Endothelial cell (in vitro differentiated cells): ENCODE results near the gene CPLANE1. TPM values are rescaled to one million over a fixed set of nuclear protein-coding genes. Genes with fewer than 3 reads are reported as not detected.

Experiments used
- DNase-seq: peaks from one replicate; pipeline ENCODE4 v3.0.0; 2021; ENCODE audit warnings: low spot score
- H3K27ac Mint-ChIP-seq: one replicate; pipeline ENCODE4 v1.8.0; 2021; ENCODE audit warnings: mixed read lengths, inconsistent platforms; ENCODE audit not compliant: unreplicated experiment
- H3K27me3 Mint-ChIP-seq: one replicate; pipeline ENCODE4 v1.8.0; 2021; ENCODE audit warnings: mild to moderate bottlenecking, moderate library complexity, mixed read lengths, inconsistent platforms; ENCODE audit not compliant: unreplicated experiment
- H3K36me3 Mint-ChIP-seq: one replicate; pipeline ENCODE4 v1.8.0; 2021; ENCODE audit warnings: mild to moderate bottlenecking, low read depth, mixed read lengths, inconsistent platforms; ENCODE audit not compliant: unreplicated experiment
- H3K4me1 Mint-ChIP-seq: one replicate; pipeline ENCODE4 v1.8.0; 2021; ENCODE audit warnings: mild to moderate bottlenecking, mixed read lengths, inconsistent platforms; ENCODE audit not compliant: unreplicated experiment
- H3K4me3 Mint-ChIP-seq: one replicate; pipeline ENCODE4 v1.8.0; 2021; ENCODE audit warnings: mild to moderate bottlenecking, mixed read lengths, inconsistent platforms; ENCODE audit not compliant: unreplicated experiment
- H3K9me3 Mint-ChIP-seq: one replicate; pipeline ENCODE4 v1.8.0; 2021; ENCODE audit warnings: mixed read lengths, inconsistent platforms; ENCODE audit not compliant: unreplicated experiment
- CTCF ChIP-seq: fragments of 200-600 bp; sonication (generic); IDR thresholded peaks from one replicate; pipeline ENCODE4 v1.5.0; 2021; ENCODE audit warnings: antibody characterized with exemption; ENCODE audit not compliant: unreplicated experiment
- total RNA-seq: library from RNA; stranded (reverse); fragmentation: NEBNext Ultra II Directional; extraction: Animal tissue kit (Norgen Biotek cat#: 25700); gene quantifications from one replicate; pipeline ENCODE4 v1.2.1, GENCODE V29; 2021; ENCODE audit not compliant: unreplicated experiment

The CPLANE1 gene
- total RNA-seq, 1 donor from 2014 or later = 25.8 TPM

- H3K4me1 Mint-ChIP-seq = no peaks in the 10 kb centered on the region
- no peak overlapping the region for H3K27ac Mint-ChIP-seq
- no peak for DNase-seq
- no peaks in the 10 kb centered on the region for H3K9me3 Mint-ChIP-seq
- TF ChIP-seq CTCF = no peak
- peaks cover 6% of the 10 kb centered on the region for H3K36me3 Mint-ChIP-seq
- H3K4me3 Mint-ChIP-seq = no peak overlapping the region
- H3K27me3 Mint-ChIP-seq = no peaks in the 10 kb centered on the region
Measured at GRCh38 chr5:37064442-37064841, 184.7 kb downstream of the CPLANE1 start.

GRCh38 chr5:37063739-37064138, 185.4 kb downstream of the CPLANE1 start:
- H3K27ac Mint-ChIP-seq = no peak overlapping the region
- no peak for TF ChIP-seq CTCF
- DNase-seq = no peak
- no peak overlapping the region for H3K4me3 Mint-ChIP-seq
- H3K27me3 Mint-ChIP-seq = no peaks in the 10 kb centered on the region
- no peaks in the 10 kb centered on the region for H3K9me3 Mint-ChIP-seq
- no peaks in the 10 kb centered on the region for H3K4me1 Mint-ChIP-seq
- peaks cover 9% of the 10 kb centered on the region for H3K36me3 Mint-ChIP-seq

GRCh38 chr5:37060030-37060429, 189.1 kb downstream of the CPLANE1 start:
- Mint-ChIP-seq H3K36me3 (peaks cover 14% of the 10 kb centered on the region), H3K27ac (no peak overlapping the region), H3K9me3 (no peaks in the 10 kb centered on the region), H3K4me1 (no peaks in the 10 kb centered on the region), H3K27me3 (no peaks in the 10 kb centered on the region), H3K4me3 (no peak overlapping the region)
- TF ChIP-seq CTCF = no peak
- DNase-seq = no peak

GRCh38 chr5:37056762-37057161, 192.4 kb downstream of the CPLANE1 start:
- no peaks in the 10 kb centered on the region for H3K4me1 Mint-ChIP-seq
- TF ChIP-seq CTCF = no peak
- no peak overlapping the region for H3K27ac Mint-ChIP-seq
- H3K9me3 Mint-ChIP-seq = no peaks in the 10 kb centered on the region
- H3K27me3 Mint-ChIP-seq = no peaks in the 10 kb centered on the region
- H3K4me3 Mint-ChIP-seq = no peak overlapping the region
- DNase-seq = no peak
- peaks cover 23% of the 10 kb centered on the region for H3K36me3 Mint-ChIP-seq

Other genes starting within 250 kb of the CPLANE1 start
- gene NUP155, start 121.7 kb upstream of the CPLANE1 start, total RNA-seq = 34.0 TPM
- 28.9 TPM for gene WDR70, start 129.9 kb upstream of the CPLANE1 start, total RNA-seq